NT2/D1 (cell line): ENCODE measurements around the gene CLCN7.

ENCODE experiments used
- DNase-seq: peaks from one replicate; pipeline ENCODE4 v3.0.0-alpha.2; 2011; ENCODE audit warnings: low read depth, low spot score
- H3K27me3 ChIP-seq: 2 replicates; pipeline ENCODE4 v1.6.0; 2011; ENCODE audit warnings: mild to moderate bottlenecking; ENCODE audit not compliant: insufficient read length, insufficient read depth
- H3K36me3 ChIP-seq: 2 replicates; pipeline ENCODE4 v1.6.1; 2011; ENCODE audit warnings: mild to moderate bottlenecking, low read length, mixed read lengths; ENCODE audit not compliant: insufficient read depth, insufficient read length
- H3K4me1 ChIP-seq: 2 replicates; pipeline ENCODE4 v1.5.1; 2011; ENCODE audit not compliant: insufficient read depth, insufficient read length
- H3K4me3 ChIP-seq: 2 replicates; pipeline ENCODE4 v1.5.1; 2011; ENCODE audit warnings: low read depth; ENCODE audit not compliant: insufficient read length
- H3K9ac ChIP-seq: 2 replicates; pipeline ENCODE4 v1.6.0; 2011; ENCODE audit warnings: low read depth; ENCODE audit not compliant: insufficient read length
- H3K9me3 ChIP-seq: 2 replicates; pipeline ENCODE4 v1.5.1; 2011; ENCODE audit warnings: mild to moderate bottlenecking, low read length; ENCODE audit not compliant: insufficient read depth
- SUZ12 ChIP-seq: IDR thresholded peaks from 2 replicates; pipeline ENCODE4 v1.6.1; 2011; ENCODE audit not compliant: insufficient read length, insufficient read depth; ENCODE audit errors: extremely low read depth
- YY1 ChIP-seq: IDR thresholded peaks from 2 replicates; pipeline ENCODE4 v1.6.1; 2011; ENCODE audit not compliant: insufficient read length, insufficient read depth
- ZNF274 ChIP-seq: IDR thresholded peaks from 2 replicates; pipeline ENCODE4 v1.6.1; 2011; ENCODE audit warnings: mild to moderate bottlenecking, low read depth, low read length

The CLCN7 gene

GRCh38 chr16:1450218-1450617 is 24.6 kb downstream of the CLCN7 start:
- Histone ChIP-seq H3K27me3 (no peaks in the 10 kb centered on the region), H3K9me3 (no peaks in the 10 kb centered on the region), H3K36me3 (peaks cover 96% of the 10 kb centered on the region), H3K4me3 (no peak overlapping the region), H3K4me1 (no peaks in the 10 kb centered on the region), H3K9ac (no peak overlapping the region)
- TF ChIP-seq ZNF274, result no peak
- DNase-seq, result no peak

GRCh38 chr16:1449201-1449788 is 25.5 kb downstream of the CLCN7 start:
- DNase-seq, result no peak
- Histone ChIP-seq H3K4me1 (no peaks in the 10 kb centered on the region), H3K9me3 (no peaks in the 10 kb centered on the region), H3K27me3 (no peaks in the 10 kb centered on the region), H3K9ac (no peak overlapping the region), H3K4me3 (no peak overlapping the region), H3K36me3 (peaks cover 87% of the 10 kb centered on the region)
- TF ChIP-seq YY1 (no peak), SUZ12 (no peak), ZNF274 (no peak)

GRCh38 chr16:1448536-1449116 is 26.2 kb downstream of the CLCN7 start:
- peaks cover 80% of the 10 kb centered on the region for H3K36me3 ChIP-seq
- no peak overlapping the region for H3K9ac ChIP-seq
- no peaks in the 10 kb centered on the region for H3K27me3 ChIP-seq
- TF ChIP-seq YY1, result no peak
- no peak for TF ChIP-seq SUZ12
- TF ChIP-seq ZNF274, result no peak
- no peaks in the 10 kb centered on the region for H3K4me1 ChIP-seq
- H3K4me3 ChIP-seq, result no peak overlapping the region
- no peak for DNase-seq
- H3K9me3 ChIP-seq, result no peaks in the 10 kb centered on the region

- no peak overlapping the region for H3K9ac ChIP-seq
- TF ChIP-seq SUZ12 (no peak), ZNF274 (no peak), YY1 (no peak)
- no peaks in the 10 kb centered on the region for H3K4me1 ChIP-seq
- H3K27me3 ChIP-seq, result no peaks in the 10 kb centered on the region
- no peaks in the 10 kb centered on the region for H3K9me3 ChIP-seq
- H3K36me3 ChIP-seq, result peaks cover 75% of the 10 kb centered on the region
- DNase-seq, result no peak
- H3K4me3 ChIP-seq, result no peak overlapping the region
These were observed 26.9 kb downstream of the CLCN7 start for GRCh38 chr16:1447965-1448364.

GRCh38 chr16:1446296-1447080 is 28.3 kb downstream of the CLCN7 start:
- H3K4me3 ChIP-seq, result no peak overlapping the region
- TF ChIP-seq ZNF274 (no peak), YY1 (no peak), SUZ12 (no peak)
- H3K4me1 ChIP-seq, result no peaks in the 10 kb centered on the region
- H3K27me3 ChIP-seq, result no peaks in the 10 kb centered on the region
- H3K36me3 ChIP-seq, result peaks cover 61% of the 10 kb centered on the region
- no peaks in the 10 kb centered on the region for H3K9me3 ChIP-seq
- DNase-seq, result no peak
- peak overlapping the region; percentile 3 for H3K9ac ChIP-seq

- no peak for DNase-seq
- Histone ChIP-seq H3K36me3 (peaks cover 52% of the 10 kb centered on the region), H3K4me3 (no peak overlapping the region), H3K9ac (peak overlapping the region; percentile 3), H3K4me1 (no peaks in the 10 kb centered on the region), H3K27me3 (no peaks in the 10 kb centered on the region), H3K9me3 (no peaks in the 10 kb centered on the region)
- no peak for TF ChIP-seq SUZ12
- no peak for TF ChIP-seq YY1
- no peak for TF ChIP-seq ZNF274
These were observed 29.2 kb downstream of the CLCN7 start for GRCh38 chr16:1445518-1446203.
